ENCODE data around the gene PLEKHG3.
A peak's percentile ranks its signal among the peaks of the same experiment; 100 is the strongest.

PLEKHG3 gene

DNA sequence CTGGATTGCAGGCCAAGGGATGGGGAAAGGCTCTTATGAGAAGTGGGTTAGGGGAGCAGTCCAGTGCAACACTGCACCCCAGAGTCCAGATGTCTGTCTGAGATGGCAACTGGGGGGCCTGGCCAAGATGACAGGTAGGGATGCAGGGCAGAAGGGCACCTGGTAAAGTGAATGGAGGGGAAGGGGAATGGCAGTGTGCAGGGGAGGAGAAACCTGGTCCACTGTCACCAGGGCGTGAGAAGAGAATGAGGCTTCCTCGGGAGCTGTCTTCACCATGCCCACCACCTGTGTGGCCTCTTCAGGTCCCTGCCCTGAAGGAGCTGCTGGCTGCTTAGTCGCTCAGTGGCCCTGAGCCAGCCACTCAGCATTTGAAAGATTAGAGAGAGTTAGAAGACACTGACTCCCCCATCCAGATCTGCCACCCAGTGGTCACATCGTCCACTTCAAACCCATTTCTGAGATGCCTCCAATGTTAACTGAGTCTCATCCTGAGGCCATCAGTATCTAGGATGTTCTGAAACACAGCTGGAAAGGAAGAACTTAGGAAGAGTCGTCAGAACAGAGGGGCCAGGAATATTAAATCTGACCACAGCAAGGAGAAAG lies 57.3 kb downstream of the PLEKHG3 start:
- TF ChIP-seq TAF1 (IDR thresholded peaks at IDR 0.05; ENCODE audit: low read depth) (no peak), EGR1 (IDR thresholded peaks at IDR 0.05) (no peak), CEBPB (IDR thresholded peaks at IDR 0.05) (no peak), TCF12 (IDR thresholded peaks at IDR 0.05; ENCODE audit: low read depth) (no peak), NFIC (IDR thresholded peaks at IDR 0.05) (no peak), RAD21 (IDR thresholded peaks at IDR 0.05; ENCODE audit: low read depth) (no peak; the same call in 1 of the 2 replicates), TEAD4 (IDR thresholded peaks at IDR 0.05) (no peak), CREB1 (IDR thresholded peaks at IDR 0.05; ENCODE audit: low read depth) (no peak), FOXM1 (IDR thresholded peaks at IDR 0.05; ENCODE audit: borderline replicate concordance, low read depth) (no peak), YY1 (IDR thresholded peaks at IDR 0.05; ENCODE audit: low read depth) (no peak), EP300 (IDR thresholded peaks at IDR 0.05; ENCODE audit: borderline replicate concordance) (no peak), ZBTB7A (IDR thresholded peaks at IDR 0.05; ENCODE audit: low read depth) (no peak)
- TF ChIP-seq, protein P1, sequence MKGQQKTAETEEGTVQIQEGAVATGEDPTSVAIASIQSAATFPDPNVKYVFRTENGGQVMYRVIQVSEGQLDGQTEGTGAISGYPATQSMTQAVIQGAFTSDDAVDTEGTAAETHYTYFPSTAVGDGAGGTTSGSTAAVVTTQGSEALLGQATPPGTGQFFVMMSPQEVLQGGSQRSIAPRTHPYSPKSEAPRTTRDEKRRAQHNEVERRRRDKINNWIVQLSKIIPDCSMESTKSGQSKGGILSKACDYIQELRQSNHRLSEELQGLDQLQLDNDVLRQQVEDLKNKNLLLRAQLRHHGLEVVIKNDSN (IDR thresholded peaks at IDR 0.05), result no peak
- TF ChIP-seq, protein P2, sequence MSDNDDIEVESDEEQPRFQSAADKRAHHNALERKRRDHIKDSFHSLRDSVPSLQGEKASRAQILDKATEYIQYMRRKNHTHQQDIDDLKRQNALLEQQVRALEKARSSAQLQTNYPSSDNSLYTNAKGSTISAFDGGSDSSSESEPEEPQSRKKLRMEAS (IDR thresholded peaks at IDR 0.05), result no peak
- TF ChIP-seq, protein P3, sequence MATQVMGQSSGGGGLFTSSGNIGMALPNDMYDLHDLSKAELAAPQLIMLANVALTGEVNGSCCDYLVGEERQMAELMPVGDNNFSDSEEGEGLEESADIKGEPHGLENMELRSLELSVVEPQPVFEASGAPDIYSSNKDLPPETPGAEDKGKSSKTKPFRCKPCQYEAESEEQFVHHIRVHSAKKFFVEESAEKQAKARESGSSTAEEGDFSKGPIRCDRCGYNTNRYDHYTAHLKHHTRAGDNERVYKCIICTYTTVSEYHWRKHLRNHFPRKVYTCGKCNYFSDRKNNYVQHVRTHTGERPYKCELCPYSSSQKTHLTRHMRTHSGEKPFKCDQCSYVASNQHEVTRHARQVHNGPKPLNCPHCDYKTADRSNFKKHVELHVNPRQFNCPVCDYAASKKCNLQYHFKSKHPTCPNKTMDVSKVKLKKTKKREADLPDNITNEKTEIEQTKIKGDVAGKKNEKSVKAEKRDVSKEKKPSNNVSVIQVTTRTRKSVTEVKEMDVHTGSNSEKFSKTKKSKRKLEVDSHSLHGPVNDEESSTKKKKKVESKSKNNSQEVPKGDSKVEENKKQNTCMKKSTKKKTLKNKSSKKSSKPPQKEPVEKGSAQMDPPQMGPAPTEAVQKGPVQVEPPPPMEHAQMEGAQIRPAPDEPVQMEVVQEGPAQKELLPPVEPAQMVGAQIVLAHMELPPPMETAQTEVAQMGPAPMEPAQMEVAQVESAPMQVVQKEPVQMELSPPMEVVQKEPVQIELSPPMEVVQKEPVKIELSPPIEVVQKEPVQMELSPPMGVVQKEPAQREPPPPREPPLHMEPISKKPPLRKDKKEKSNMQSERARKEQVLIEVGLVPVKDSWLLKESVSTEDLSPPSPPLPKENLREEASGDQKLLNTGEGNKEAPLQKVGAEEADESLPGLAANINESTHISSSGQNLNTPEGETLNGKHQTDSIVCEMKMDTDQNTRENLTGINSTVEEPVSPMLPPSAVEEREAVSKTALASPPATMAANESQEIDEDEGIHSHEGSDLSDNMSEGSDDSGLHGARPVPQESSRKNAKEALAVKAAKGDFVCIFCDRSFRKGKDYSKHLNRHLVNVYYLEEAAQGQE (IDR thresholded peaks at IDR 0.05; ENCODE audit: low read depth), result no peak

DNA sequence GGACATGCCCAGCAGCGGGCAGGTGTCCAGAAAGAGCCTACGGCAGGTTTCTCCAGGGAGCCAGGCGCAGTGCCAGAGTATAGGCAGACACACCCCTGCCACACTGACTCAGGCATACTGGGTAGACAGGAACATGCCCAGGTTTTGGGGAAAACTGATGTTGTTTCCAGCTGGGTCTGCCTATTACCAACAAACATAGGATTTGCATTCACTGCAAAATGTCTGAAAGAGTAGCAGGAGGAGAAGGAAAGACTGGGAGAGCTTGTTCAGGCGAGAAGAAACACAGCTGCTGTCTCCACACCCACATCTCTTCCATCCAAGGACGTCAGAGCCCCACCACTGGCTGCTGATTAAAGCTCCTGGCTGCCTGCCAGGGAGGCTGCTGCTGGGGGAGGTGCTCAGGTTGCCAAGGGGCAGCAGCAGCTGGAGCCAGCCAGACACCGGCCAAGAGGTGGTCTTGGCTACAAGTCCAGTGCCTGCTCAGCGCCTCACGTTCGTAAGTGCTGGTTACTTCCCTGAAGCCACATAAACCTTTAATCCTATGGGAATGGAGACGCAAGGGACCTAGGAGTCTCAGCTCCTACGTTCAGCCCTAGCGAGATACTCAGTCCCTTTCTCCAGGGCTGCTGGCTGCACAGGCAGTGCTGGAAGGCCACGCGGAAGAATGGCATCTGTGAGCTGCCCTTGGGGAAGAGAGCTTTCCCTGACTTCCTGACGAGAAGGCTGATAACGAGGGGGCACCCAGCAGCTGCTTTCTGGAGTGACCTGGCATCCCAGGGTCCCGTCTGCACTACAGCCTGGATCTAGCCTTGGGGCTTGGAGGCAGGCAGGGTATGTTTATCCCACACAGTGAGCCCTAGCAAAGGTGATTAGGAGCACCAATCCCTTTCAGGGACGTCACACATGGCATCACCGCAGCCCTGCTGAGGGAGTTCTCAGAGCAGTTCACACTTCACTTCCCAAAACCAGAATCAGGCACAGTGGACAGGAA lies 58.1 kb downstream of the PLEKHG3 start:
- TF ChIP-seq NFIC (IDR thresholded peaks at IDR 0.05) (peak; percentile 90), FOXM1 (IDR thresholded peaks at IDR 0.05; ENCODE audit: borderline replicate concordance, low read depth) (0 out of 2 replicates have a peak, but pooled peaks have one; percentile 9), TCF12 (IDR thresholded peaks at IDR 0.05; ENCODE audit: low read depth) (peak; percentile 42; the same call in 1 of the 2 replicates), EP300 (IDR thresholded peaks at IDR 0.05; ENCODE audit: borderline replicate concordance) (peak; percentile 36; the same call in 1 of the 2 replicates), TAF1 (IDR thresholded peaks at IDR 0.05; ENCODE audit: low read depth) (no peak), EGR1 (IDR thresholded peaks at IDR 0.05) (no peak), TEAD4 (IDR thresholded peaks at IDR 0.05) (peak; percentile 23; the same call in 1 of the 2 replicates)

DNA sequence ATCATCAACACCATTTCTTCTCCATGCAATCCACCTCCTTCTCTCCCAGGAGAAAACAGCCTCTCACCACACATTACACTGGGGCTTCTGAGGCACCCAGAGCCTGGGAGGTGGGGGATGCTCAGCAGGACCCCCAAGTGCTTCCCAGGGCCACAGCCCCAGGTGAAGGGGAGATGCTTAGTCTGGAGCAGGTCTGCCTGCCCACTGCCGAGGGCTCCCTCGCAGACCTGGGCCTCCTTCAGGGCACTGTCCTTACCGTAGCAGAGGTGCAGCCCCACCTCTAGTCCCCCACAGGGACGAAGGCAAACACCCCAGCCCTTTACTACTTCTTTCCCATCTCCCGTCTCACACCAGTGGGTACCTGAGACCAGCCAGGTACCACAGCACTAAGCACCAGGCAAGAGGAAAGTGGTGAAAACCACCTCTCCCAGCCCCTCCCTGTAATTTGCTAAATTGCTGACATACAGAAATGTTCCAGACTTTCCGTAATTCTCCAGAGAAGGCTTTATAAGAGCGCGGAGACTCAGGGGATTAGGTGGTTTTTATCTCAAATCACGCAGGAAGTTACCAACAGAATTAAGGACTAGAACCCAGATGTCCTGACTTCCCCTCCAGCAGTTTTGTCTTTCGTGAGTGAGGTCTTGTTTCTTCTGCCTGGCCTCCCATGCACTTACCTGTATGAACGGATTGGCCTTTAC lies 59.0 kb downstream of the PLEKHG3 start:
- TF ChIP-seq FOXM1 (IDR thresholded peaks at IDR 0.05; ENCODE audit: borderline replicate concordance, low read depth) (no peak), EP300 (IDR thresholded peaks at IDR 0.05; ENCODE audit: borderline replicate concordance) (no peak), RAD21 (IDR thresholded peaks at IDR 0.05; ENCODE audit: low read depth) (no peak), NFIC (IDR thresholded peaks at IDR 0.05) (no peak), CREB1 (IDR thresholded peaks at IDR 0.05; ENCODE audit: low read depth) (no peak), CEBPB (IDR thresholded peaks at IDR 0.05) (no peak), TCF12 (IDR thresholded peaks at IDR 0.05; ENCODE audit: low read depth) (no peak), TAF1 (IDR thresholded peaks at IDR 0.05; ENCODE audit: low read depth) (no peak), ZBTB7A (IDR thresholded peaks at IDR 0.05; ENCODE audit: low read depth) (no peak), YY1 (IDR thresholded peaks at IDR 0.05; ENCODE audit: low read depth) (no peak)
- TF ChIP-seq, protein P1 (IDR thresholded peaks at IDR 0.05), result no peak
- TF ChIP-seq, protein P2 (IDR thresholded peaks at IDR 0.05), result no peak; the same call in 1 of the 2 replicates
- TF ChIP-seq, protein P3 (IDR thresholded peaks at IDR 0.05; ENCODE audit: low read depth), result no peak

DNA sequence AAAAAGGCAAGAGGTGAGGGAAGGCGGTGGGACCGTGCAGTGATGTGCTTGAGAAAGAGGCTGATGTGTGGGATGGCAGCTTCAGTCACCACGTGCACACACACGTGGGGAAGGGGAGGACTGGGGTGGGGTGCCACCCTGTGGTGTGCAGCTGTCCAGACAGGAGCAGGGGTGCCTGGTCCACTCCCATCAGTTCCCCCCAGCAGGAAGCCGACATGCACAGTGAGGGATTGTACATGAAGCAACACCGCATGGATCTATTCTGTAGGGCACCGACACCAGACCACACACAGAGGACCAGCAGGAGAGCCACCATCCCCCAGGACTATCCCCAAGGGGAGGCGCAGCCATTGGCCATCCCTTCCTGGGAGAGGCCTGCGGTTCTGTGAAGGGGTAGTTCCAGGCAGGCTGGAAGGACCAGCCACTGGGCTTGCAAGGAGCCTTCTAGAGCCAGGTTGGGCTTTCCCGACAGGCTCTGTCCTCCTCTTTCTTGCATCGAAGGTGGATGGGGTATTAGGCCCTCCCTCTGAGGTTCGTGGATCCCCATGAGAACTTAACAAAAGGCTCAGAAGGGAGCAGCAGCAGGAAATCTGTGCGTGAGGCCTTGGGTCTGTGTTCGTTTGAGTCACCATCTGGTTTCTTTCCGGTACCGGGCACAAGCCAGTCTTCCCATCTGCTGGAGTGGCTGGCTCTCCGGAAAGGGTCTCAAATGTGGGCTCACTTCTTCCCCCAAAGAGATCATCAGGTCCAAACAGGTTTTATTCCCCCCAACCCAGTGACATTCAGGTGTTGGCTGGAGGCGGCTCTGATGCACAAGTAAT lies 59.8 kb downstream of the PLEKHG3 start:
- TF ChIP-seq TAF1 (IDR thresholded peaks at IDR 0.05; ENCODE audit: low read depth) (no peak), NFIC (IDR thresholded peaks at IDR 0.05) (no peak)
- TF ChIP-seq, protein P2 (IDR thresholded peaks at IDR 0.05), result peak; percentile 17; the same call in 1 of the 2 replicates
